SK-N-SH treated with all-trans-retinoic acid at 6 μM for 48 hours (cell line): ENCODE data around the gene LAMB1.

Source experiments
- ATAC-seq: fragments of 200-7000 bp; cut with Tn5 transposase; 3 replicates; pipeline ENCODE4 v1.9.1; 2020; ENCODE audit warnings: mild to moderate bottlenecking, moderate library complexity
- ARNTL ChIP-seq: fragments of 450-650 bp; formaldehyde crosslinking; IDR thresholded peaks from 2 replicates; pipeline ENCODE4 v1.5.0; 2020; ENCODE audit warnings: low read depth, mild to moderate bottlenecking, moderate library complexity, borderline replicate concordance
- BACH2 ChIP-seq: fragments of 250-450 bp; sonication (Bioruptor Pico); IDR thresholded peaks from 2 replicates; pipeline ENCODE4 v1.9.0; 2021; ENCODE audit warnings: mild to moderate bottlenecking, borderline replicate concordance
- CSDC2 ChIP-seq: fragments of 250-450 bp; sonication (Bioruptor Pico); IDR thresholded peaks from 2 replicates; pipeline ENCODE4 v1.5.0; 2020; ENCODE audit warnings: mild to moderate bottlenecking, moderate library complexity
- ESRRG ChIP-seq: fragments of 250-450 bp; sonication (Bioruptor Pico); IDR thresholded peaks from 2 replicates; pipeline ENCODE4 v1.6.1; 2021; ENCODE audit warnings: mild to moderate bottlenecking
- GLIS3 ChIP-seq: fragments of 250-450 bp; sonication (Bioruptor Pico); IDR thresholded peaks from 2 replicates; pipeline ENCODE4 v1.5.0; 2020; ENCODE audit warnings: mild to moderate bottlenecking, moderate library complexity
- ISL1 ChIP-seq: fragments of 250-450 bp; sonication (Bioruptor Pico); IDR thresholded peaks from 2 replicates; pipeline ENCODE4 v2.1.2; 2022; ENCODE audit warnings: mild to moderate bottlenecking, moderate library complexity
- OSR1 ChIP-seq: fragments of 250-450 bp; sonication (Bioruptor Pico); IDR thresholded peaks from 2 replicates; pipeline ENCODE4 v1.8.0; 2022; ENCODE audit warnings: moderate library complexity, mild to moderate bottlenecking, inconsistent platforms
- RARB ChIP-seq: fragments of 250-450 bp; sonication (Bioruptor Pico); IDR thresholded peaks from 2 replicates; pipeline ENCODE4 v1.8.0; 2021; ENCODE audit warnings: mild to moderate bottlenecking, moderate library complexity
- SNAI2 ChIP-seq: fragments of 250-450 bp; sonication (Bioruptor Pico); IDR thresholded peaks from 2 replicates; pipeline ENCODE4 v1.5.0; 2020; ENCODE audit warnings: mild to moderate bottlenecking, moderate library complexity
- TCF4 ChIP-seq: fragments of 250-450 bp; sonication (Bioruptor Pico); IDR thresholded peaks from 2 replicates; pipeline ENCODE4 v1.8.0; 2021; ENCODE audit warnings: mild to moderate bottlenecking, moderate library complexity, borderline replicate concordance
- TOX ChIP-seq: fragments of 250-450 bp; sonication (Bioruptor Pico); IDR thresholded peaks from 2 replicates; pipeline ENCODE4 v1.8.0; 2021; ENCODE audit warnings: mild to moderate bottlenecking, moderate library complexity, borderline replicate concordance
- TSHZ2 ChIP-seq: fragments of 250-450 bp; sonication (Bioruptor Pico); IDR thresholded peaks from 2 replicates; pipeline ENCODE4 v1.5.0; 2020; ENCODE audit warnings: mild to moderate bottlenecking, moderate library complexity
- ZC3H10 ChIP-seq: fragments of 250-450 bp; sonication (Bioruptor Pico); IDR thresholded peaks from 2 replicates; pipeline ENCODE4 v1.5.1; 2021; ENCODE audit warnings: mild to moderate bottlenecking, moderate library complexity
- ZFP3 ChIP-seq: fragments of 250-450 bp; sonication (Bioruptor Pico); IDR thresholded peaks from 2 replicates; pipeline ENCODE4 v1.5.0; 2020; ENCODE audit warnings: mild to moderate bottlenecking, moderate library complexity
- ZFP30 ChIP-seq: fragments of 450-650 bp; formaldehyde crosslinking; IDR thresholded peaks from 2 replicates; pipeline ENCODE4 v1.5.0; 2022; ENCODE audit warnings: mild to moderate bottlenecking, moderate library complexity
- ZNF565 ChIP-seq: fragments of 450-650 bp; formaldehyde crosslinking; conservative IDR thresholded peaks from 2 replicates; pipeline ENCODE4 v1.5.0; 2020; ENCODE audit warnings: low read depth, mild to moderate bottlenecking, moderate library complexity
- ZNF70 ChIP-seq: fragments of 450-650 bp; formaldehyde crosslinking; IDR thresholded peaks from 2 replicates; pipeline ENCODE4 v1.5.0; 2020; ENCODE audit warnings: mild to moderate bottlenecking, moderate library complexity
- ZNF8 ChIP-seq: fragments of 450-650 bp; formaldehyde crosslinking; IDR thresholded peaks from 2 replicates; pipeline ENCODE4 v1.5.0; 2020; ENCODE audit warnings: mild to moderate bottlenecking, moderate library complexity
- TF ChIP-seq, protein P1 (sequence below): fragments of 250-450 bp; sonication (Bioruptor Pico); IDR thresholded peaks from 2 replicates; pipeline ENCODE4 v1.8.0; 2021; ENCODE audit warnings: low read depth, mild to moderate bottlenecking, moderate library complexity, borderline replicate concordance
- TF ChIP-seq, protein P2 (sequence below): fragments of 250-450 bp; sonication (Bioruptor Pico); IDR thresholded peaks from 2 replicates; pipeline ENCODE4 v1.5.1; 2021; ENCODE audit warnings: mild to moderate bottlenecking, moderate library complexity
- TF ChIP-seq, protein P3 (sequence below): fragments of 250-450 bp; sonication (Bioruptor Pico); IDR thresholded peaks from 2 replicates; pipeline ENCODE4 v1.8.0; 2020; ENCODE audit warnings: mild to moderate bottlenecking, moderate library complexity, borderline replicate concordance

The LAMB1 gene

GRCh38 chr7:108010377-108010776 lies 7.4 kb upstream of the LAMB1 start (continued):
- TF ChIP-seq, protein P1, sequence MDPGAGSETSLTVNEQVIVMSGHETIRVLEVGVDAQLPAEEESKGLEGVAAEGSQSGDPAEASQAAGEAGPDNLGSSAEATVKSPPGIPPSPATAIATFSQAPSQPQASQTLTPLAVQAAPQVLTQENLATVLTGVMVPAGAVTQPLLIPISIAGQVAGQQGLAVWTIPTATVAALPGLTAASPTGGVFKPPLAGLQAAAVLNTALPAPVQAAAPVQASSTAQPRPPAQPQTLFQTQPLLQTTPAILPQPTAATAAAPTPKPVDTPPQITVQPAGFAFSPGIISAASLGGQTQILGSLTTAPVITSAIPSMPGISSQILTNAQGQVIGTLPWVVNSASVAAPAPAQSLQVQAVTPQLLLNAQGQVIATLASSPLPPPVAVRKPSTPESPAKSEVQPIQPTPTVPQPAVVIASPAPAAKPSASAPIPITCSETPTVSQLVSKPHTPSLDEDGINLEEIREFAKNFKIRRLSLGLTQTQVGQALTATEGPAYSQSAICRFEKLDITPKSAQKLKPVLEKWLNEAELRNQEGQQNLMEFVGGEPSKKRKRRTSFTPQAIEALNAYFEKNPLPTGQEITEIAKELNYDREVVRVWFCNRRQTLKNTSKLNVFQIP (CRISPR knock-in tag), result no peak
- TF ChIP-seq, all 23 proteins: peak for 0

DNA sequence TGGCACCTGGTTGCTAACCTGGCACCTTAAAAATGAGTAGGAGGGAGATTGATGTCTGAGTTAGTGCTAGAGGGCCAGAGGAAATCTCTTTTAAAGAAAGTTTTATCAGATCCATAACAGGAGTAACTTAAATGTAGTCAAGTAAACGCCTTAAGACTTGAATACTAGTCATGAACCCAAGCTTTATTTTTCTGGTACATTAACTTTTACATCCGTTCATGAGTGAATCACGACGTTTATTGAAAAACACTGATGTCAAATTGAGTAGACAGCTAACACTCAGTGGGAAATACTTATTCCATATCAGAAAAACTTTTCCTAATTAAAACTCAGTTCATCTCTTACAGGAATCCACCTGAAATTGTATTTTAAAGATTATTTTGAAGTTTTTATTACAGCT lies 6.9 kb upstream of the LAMB1 start:
- no peak for TF ChIP-seq TSHZ2
- no peak for TF ChIP-seq ZFP3 (CRISPR knock-in tag)
- TF ChIP-seq SNAI2 (CRISPR knock-in tag), result no peak
- TF ChIP-seq ZC3H10 (CRISPR knock-in tag), result no peak
- TF ChIP-seq, protein P2, sequence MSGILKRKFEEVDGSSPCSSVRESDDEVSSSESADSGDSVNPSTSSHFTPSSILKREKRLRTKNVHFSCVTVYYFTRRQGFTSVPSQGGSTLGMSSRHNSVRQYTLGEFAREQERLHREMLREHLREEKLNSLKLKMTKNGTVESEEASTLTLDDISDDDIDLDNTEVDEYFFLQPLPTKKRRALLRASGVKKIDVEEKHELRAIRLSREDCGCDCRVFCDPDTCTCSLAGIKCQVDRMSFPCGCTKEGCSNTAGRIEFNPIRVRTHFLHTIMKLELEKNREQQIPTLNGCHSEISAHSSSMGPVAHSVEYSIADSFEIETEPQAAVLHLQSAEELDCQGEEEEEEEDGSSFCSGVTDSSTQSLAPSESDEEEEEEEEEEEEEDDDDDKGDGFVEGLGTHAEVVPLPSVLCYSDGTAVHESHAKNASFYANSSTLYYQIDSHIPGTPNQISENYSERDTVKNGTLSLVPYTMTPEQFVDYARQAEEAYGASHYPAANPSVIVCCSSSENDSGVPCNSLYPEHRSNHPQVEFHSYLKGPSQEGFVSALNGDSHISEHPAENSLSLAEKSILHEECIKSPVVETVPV, result no peak
- TF ChIP-seq BACH2, result no peak
- no peak for TF ChIP-seq RARB (CRISPR knock-in tag)
- no peak for TF ChIP-seq CSDC2
- no peak for TF ChIP-seq ISL1 (CRISPR knock-in tag)
- TF ChIP-seq, protein P1 (CRISPR knock-in tag), result no peak
- no peak for TF ChIP-seq ZNF565 (CRISPR knock-in tag)
- TF ChIP-seq ZFP30, result no peak
- no peak for TF ChIP-seq GLIS3 (CRISPR knock-in tag)
- TF ChIP-seq, protein P3, sequence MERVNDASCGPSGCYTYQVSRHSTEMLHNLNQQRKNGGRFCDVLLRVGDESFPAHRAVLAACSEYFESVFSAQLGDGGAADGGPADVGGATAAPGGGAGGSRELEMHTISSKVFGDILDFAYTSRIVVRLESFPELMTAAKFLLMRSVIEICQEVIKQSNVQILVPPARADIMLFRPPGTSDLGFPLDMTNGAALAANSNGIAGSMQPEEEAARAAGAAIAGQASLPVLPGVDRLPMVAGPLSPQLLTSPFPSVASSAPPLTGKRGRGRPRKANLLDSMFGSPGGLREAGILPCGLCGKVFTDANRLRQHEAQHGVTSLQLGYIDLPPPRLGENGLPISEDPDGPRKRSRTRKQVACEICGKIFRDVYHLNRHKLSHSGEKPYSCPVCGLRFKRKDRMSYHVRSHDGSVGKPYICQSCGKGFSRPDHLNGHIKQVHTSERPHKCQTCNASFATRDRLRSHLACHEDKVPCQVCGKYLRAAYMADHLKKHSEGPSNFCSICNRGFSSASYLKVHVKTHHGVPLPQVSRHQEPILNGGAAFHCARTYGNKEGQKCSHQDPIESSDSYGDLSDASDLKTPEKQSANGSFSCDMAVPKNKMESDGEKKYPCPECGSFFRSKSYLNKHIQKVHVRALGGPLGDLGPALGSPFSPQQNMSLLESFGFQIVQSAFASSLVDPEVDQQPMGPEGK (CRISPR knock-in tag), result no peak
- TF ChIP-seq TOX, result no peak
- TF ChIP-seq ZNF8 (CRISPR knock-in tag), result no peak
- no peak for TF ChIP-seq TCF4 (CRISPR knock-in tag)
- no peak for TF ChIP-seq ARNTL (CRISPR knock-in tag)
- TF ChIP-seq ESRRG (CRISPR knock-in tag), result no peak
- no peak for TF ChIP-seq ZNF70 (CRISPR knock-in tag)
- no peak for ATAC-seq

- no peak for ATAC-seq
- no peak for TF ChIP-seq ZC3H10 (CRISPR knock-in tag)
- TF ChIP-seq ZNF565 (CRISPR knock-in tag), result no peak
- TF ChIP-seq, protein P1 (CRISPR knock-in tag), result no peak
- TF ChIP-seq ISL1 (CRISPR knock-in tag), result no peak
- TF ChIP-seq TOX, result no peak
- no peak for TF ChIP-seq ZNF70 (CRISPR knock-in tag)
- TF ChIP-seq TSHZ2, result no peak
- TF ChIP-seq TCF4 (CRISPR knock-in tag), result no peak
- TF ChIP-seq OSR1, result no peak
- TF ChIP-seq ZFP3 (CRISPR knock-in tag), result no peak
- TF ChIP-seq, protein P3 (CRISPR knock-in tag), result no peak
Measured at GRCh38 chr7:108008827-108009226, 5.9 kb upstream of the LAMB1 start.
